ENCODE measurements around the gene PRPF19.

PRPF19 gene

GRCh38 chr11:60879971-60880588 lies 26.3 kb downstream of the PRPF19 start:
- in situ Hi-C loops (cut with MboI; ENCODE audit: low pct_unique_long_range_greater_than_20kb, low sequenced_read_pairs, unreplicated experiment): loop anchor here (10.0 kb wide), 1 partner anchor 45 kb away; no protein-coding TSS in a partner anchor
- no peak for TF ChIP-seq CTCF (IDR thresholded peaks at IDR 0.05; ENCODE audit: extremely low read depth, insufficient read depth, missing control alignments)
- no peak for DNase-seq (ENCODE audit: low spot score)

GRCh38 chr11:60879104-60879503 lies 27.3 kb downstream of the PRPF19 start:
- DNase-seq (ENCODE audit: low spot score): no peak
- in situ Hi-C loops (cut with MboI; ENCODE audit: low pct_unique_long_range_greater_than_20kb, low sequenced_read_pairs, unreplicated experiment): no loop called here
- no peak for TF ChIP-seq CTCF (IDR thresholded peaks at IDR 0.05; ENCODE audit: extremely low read depth, insufficient read depth, missing control alignments)

- in situ Hi-C loops (cut with MboI; ENCODE audit: low pct_unique_long_range_greater_than_20kb, low sequenced_read_pairs, unreplicated experiment): no loop called here
- no peak for TF ChIP-seq CTCF (IDR thresholded peaks at IDR 0.05; ENCODE audit: extremely low read depth, insufficient read depth, missing control alignments)
- DNase-seq (ENCODE audit: low spot score): no peak
Measured at GRCh38 chr11:60878245-60879101, 27.9 kb downstream of the PRPF19 start.

GRCh38 chr11:60876168-60876485 lies 30.3 kb downstream of the PRPF19 start:
- in situ Hi-C loops (cut with MboI; ENCODE audit: low pct_unique_long_range_greater_than_20kb, low sequenced_read_pairs, unreplicated experiment): no loop called here
- TF ChIP-seq CTCF (IDR thresholded peaks at IDR 0.05; ENCODE audit: extremely low read depth, insufficient read depth, missing control alignments): no peak

GRCh38 chr11:60875366-60876167 lies 30.8 kb downstream of the PRPF19 start:
- TF ChIP-seq CTCF (IDR thresholded peaks at IDR 0.05; ENCODE audit: extremely low read depth, insufficient read depth, missing control alignments): no peak
- in situ Hi-C loops (cut with MboI; ENCODE audit: low pct_unique_long_range_greater_than_20kb, low sequenced_read_pairs, unreplicated experiment): no loop called here
- DNase-seq (ENCODE audit: low spot score): no peak

More at GRCh38 chr11:60876168-60876485, 30.3 kb downstream of the PRPF19 start:
- DNase-seq (ENCODE audit: low spot score): no peak

Measured in GM13977 (cell line).